A549 (cell line): ENCODE data around the gene GNG4.

Experiments
- HDAC2 ChIP-seq: fragments of 200-600 bp; sonication (generic); IDR thresholded peaks from 2 replicates; pipeline ENCODE4 v1.6.1; 2016
- KDM1A ChIP-seq: fragments of 200-600 bp; sonication (generic); IDR thresholded peaks from 2 replicates; pipeline ENCODE4 v1.6.1; 2016; ENCODE audit warnings: low read depth, mild to moderate bottlenecking
- POLR2AphosphoS2 ChIP-seq: conservative IDR thresholded peaks from 2 replicates; pipeline ENCODE4 v1.6.1; 2012; ENCODE audit warnings: low read length, improper control_type of control experiment, inconsistent platforms
- TF ChIP-seq, protein P1 (sequence below): fragments of >200 bp; sonication (Bioruptor Twin); formaldehyde crosslinking; IDR thresholded peaks from 3 replicates; pipeline ENCODE4 v1.5.1; 2016
- TF ChIP-seq, protein P2 (sequence below): IDR thresholded peaks from 2 replicates; pipeline ENCODE4 v1.6.1; 2012
- TF ChIP-seq, protein P3 (sequence below): fragments of 450-650 bp; IDR thresholded peaks from 2 replicates; pipeline ENCODE4 v1.6.1; 2014; ENCODE audit warnings: antibody characterized with exemption
- TF ChIP-seq, protein P4 (sequence below): fragments of 200-600 bp; sonication (generic); IDR thresholded peaks from 2 replicates; pipeline ENCODE4 v1.6.1; 2016; ENCODE audit warnings: antibody characterized with exemption, mild to moderate bottlenecking, moderate library complexity

DNA sequence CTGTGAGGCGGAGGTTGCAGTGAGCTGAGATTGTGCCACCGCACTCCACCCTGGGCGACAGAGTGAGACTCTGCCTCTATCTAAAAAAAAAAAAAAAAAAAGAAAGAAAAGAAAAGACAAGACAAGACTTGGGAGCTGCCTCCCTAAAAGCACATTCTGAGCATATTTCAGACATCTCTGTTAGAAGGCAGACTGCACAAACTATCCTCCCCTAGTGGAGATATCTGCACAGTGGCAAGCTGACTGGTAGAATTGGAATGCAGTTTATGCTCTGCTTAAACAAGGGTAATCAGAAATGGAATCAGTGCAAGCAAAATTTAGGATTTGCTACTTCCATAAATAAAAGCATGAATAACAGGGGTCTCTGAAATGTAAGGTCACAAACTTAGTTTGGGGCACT, 31.8 kb downstream of the GNG4 start:
- TF ChIP-seq HDAC2, result no peak
- TF ChIP-seq POLR2AphosphoS2, result no peak
- TF ChIP-seq KDM1A, result no peak
- TF ChIP-seq, protein P1, sequence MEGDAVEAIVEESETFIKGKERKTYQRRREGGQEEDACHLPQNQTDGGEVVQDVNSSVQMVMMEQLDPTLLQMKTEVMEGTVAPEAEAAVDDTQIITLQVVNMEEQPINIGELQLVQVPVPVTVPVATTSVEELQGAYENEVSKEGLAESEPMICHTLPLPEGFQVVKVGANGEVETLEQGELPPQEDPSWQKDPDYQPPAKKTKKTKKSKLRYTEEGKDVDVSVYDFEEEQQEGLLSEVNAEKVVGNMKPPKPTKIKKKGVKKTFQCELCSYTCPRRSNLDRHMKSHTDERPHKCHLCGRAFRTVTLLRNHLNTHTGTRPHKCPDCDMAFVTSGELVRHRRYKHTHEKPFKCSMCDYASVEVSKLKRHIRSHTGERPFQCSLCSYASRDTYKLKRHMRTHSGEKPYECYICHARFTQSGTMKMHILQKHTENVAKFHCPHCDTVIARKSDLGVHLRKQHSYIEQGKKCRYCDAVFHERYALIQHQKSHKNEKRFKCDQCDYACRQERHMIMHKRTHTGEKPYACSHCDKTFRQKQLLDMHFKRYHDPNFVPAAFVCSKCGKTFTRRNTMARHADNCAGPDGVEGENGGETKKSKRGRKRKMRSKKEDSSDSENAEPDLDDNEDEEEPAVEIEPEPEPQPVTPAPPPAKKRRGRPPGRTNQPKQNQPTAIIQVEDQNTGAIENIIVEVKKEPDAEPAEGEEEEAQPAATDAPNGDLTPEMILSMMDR, result no peak
- TF ChIP-seq, protein P2, sequence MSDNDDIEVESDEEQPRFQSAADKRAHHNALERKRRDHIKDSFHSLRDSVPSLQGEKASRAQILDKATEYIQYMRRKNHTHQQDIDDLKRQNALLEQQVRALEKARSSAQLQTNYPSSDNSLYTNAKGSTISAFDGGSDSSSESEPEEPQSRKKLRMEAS, result no peak
- TF ChIP-seq, protein P3, sequence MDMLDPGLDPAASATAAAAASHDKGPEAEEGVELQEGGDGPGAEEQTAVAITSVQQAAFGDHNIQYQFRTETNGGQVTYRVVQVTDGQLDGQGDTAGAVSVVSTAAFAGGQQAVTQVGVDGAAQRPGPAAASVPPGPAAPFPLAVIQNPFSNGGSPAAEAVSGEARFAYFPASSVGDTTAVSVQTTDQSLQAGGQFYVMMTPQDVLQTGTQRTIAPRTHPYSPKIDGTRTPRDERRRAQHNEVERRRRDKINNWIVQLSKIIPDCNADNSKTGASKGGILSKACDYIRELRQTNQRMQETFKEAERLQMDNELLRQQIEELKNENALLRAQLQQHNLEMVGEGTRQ, result no peak
- TF ChIP-seq, protein P4, sequence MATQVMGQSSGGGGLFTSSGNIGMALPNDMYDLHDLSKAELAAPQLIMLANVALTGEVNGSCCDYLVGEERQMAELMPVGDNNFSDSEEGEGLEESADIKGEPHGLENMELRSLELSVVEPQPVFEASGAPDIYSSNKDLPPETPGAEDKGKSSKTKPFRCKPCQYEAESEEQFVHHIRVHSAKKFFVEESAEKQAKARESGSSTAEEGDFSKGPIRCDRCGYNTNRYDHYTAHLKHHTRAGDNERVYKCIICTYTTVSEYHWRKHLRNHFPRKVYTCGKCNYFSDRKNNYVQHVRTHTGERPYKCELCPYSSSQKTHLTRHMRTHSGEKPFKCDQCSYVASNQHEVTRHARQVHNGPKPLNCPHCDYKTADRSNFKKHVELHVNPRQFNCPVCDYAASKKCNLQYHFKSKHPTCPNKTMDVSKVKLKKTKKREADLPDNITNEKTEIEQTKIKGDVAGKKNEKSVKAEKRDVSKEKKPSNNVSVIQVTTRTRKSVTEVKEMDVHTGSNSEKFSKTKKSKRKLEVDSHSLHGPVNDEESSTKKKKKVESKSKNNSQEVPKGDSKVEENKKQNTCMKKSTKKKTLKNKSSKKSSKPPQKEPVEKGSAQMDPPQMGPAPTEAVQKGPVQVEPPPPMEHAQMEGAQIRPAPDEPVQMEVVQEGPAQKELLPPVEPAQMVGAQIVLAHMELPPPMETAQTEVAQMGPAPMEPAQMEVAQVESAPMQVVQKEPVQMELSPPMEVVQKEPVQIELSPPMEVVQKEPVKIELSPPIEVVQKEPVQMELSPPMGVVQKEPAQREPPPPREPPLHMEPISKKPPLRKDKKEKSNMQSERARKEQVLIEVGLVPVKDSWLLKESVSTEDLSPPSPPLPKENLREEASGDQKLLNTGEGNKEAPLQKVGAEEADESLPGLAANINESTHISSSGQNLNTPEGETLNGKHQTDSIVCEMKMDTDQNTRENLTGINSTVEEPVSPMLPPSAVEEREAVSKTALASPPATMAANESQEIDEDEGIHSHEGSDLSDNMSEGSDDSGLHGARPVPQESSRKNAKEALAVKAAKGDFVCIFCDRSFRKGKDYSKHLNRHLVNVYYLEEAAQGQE, result no peak
